WTC11 (cell line): ENCODE measurements around the gene RPS8.

Experiments used
- AFF4 ChIP-seq: sonication (generic); formaldehyde crosslinking; IDR thresholded peaks from 2 replicates; pipeline ENCODE4 v1.8.1; 2023; ENCODE audit warnings: mild to moderate bottlenecking, missing genetic modification reagents, borderline replicate concordance
- ATF3 ChIP-seq: sonication (generic); formaldehyde crosslinking; conservative IDR thresholded peaks from 2 replicates; pipeline ENCODE4 v1.8.1; 2022; ENCODE audit warnings: mild to moderate bottlenecking, missing genetic modification reagents
- CDX4 ChIP-seq: fragments of 250-450 bp; sonication (Bioruptor Pico); IDR thresholded peaks from 2 replicates; pipeline ENCODE4 v1.9.0; 2021; ENCODE audit warnings: moderate library complexity, mild to moderate bottlenecking, inconsistent platforms, borderline replicate concordance
- CREB1 ChIP-seq: sonication (generic); formaldehyde crosslinking; IDR thresholded peaks from 2 replicates; pipeline ENCODE4 v1.8.0; 2023; ENCODE audit warnings: mild to moderate bottlenecking, missing genetic modification reagents
- CTCF ChIP-seq: fragments of 200-600 bp; IDR thresholded peaks from 2 replicates; pipeline ENCODE4 v1.8.0; 2022; ENCODE audit warnings: antibody characterized with exemption
- E2F1 ChIP-seq: sonication (generic); formaldehyde crosslinking; IDR thresholded peaks from 2 replicates; pipeline ENCODE4 v1.8.0; 2022; ENCODE audit warnings: mild to moderate bottlenecking, missing genetic modification reagents
- FOXK1 ChIP-seq: sonication (generic); formaldehyde crosslinking; IDR thresholded peaks from 2 replicates; pipeline ENCODE4 v1.8.0; 2022; ENCODE audit warnings: mild to moderate bottlenecking, moderate library complexity, missing genetic modification reagents
- JUN ChIP-seq: sonication (generic); formaldehyde crosslinking; IDR thresholded peaks from 2 replicates; pipeline ENCODE4 v1.8.0; 2023; ENCODE audit warnings: mild to moderate bottlenecking, missing genetic modification reagents
- NFE2L1 ChIP-seq: sonication (generic); formaldehyde crosslinking; IDR thresholded peaks from 2 replicates; pipeline ENCODE4 v1.8.1; 2023; ENCODE audit warnings: missing genetic modification reagents
- SMAD4 ChIP-seq: sonication (generic); formaldehyde crosslinking; IDR thresholded peaks from 2 replicates; pipeline ENCODE4 v1.8.0; 2022; ENCODE audit warnings: mild to moderate bottlenecking, missing genetic modification reagents
- TP53 ChIP-seq: sonication (generic); formaldehyde crosslinking; IDR thresholded peaks from 2 replicates; pipeline ENCODE4 v1.8.1; 2023; ENCODE audit warnings: mild to moderate bottlenecking, missing genetic modification reagents
- USF1 ChIP-seq: sonication (generic); formaldehyde crosslinking; IDR thresholded peaks from 2 replicates; pipeline ENCODE4 v1.8.0; 2022; ENCODE audit warnings: mild to moderate bottlenecking, missing genetic modification reagents
- ZNF317 ChIP-seq: sonication (generic); formaldehyde crosslinking; IDR thresholded peaks from 2 replicates; pipeline ENCODE4 v1.8.1; 2023; ENCODE audit warnings: low read depth, mild to moderate bottlenecking, moderate library complexity, missing genetic modification reagents, borderline replicate concordance

- TF ChIP-seq CTCF (no peak), FOXK1 (CRISPR knock-in tag) (no peak), AFF4 (CRISPR knock-in tag) (no peak), SMAD4 (CRISPR knock-in tag) (no peak), E2F1 (CRISPR knock-in tag) (no peak), JUN (CRISPR knock-in tag) (no peak), TP53 (no peak), NFE2L1 (CRISPR knock-in tag) (no peak), USF1 (CRISPR knock-in tag) (no peak), CREB1 (CRISPR knock-in tag) (no peak), ATF3 (CRISPR knock-in tag) (no peak), CDX4 (CRISPR knock-in tag) (no peak), ZNF317 (no peak)
Measured at GRCh38 chr1:44785501-44786137, 10.3 kb downstream of the RPS8 start.
